GM23338 (cell line): Measurements from ENCODE around the gene NHEJ1. TPM values are rescaled to one million over a fixed set of nuclear protein-coding genes. Genes with fewer than 3 reads are reported as not detected.

Source experiments
- ATAC-seq: fragments of 200-7000 bp; cut with Tn5 transposase; 3 replicates; pipeline ENCODE4 v1.9.1; 2020
- DNase-seq: peaks from one replicate; pipeline ENCODE4 v3.0.0-alpha.2; 2015; ENCODE audit warnings: low spot score
- H2AFZ ChIP-seq: fragments of 200-600 bp; sonication (generic); 2 replicates; pipeline ENCODE4 v1.8.0; 2016; ENCODE audit warnings: antibody characterized with exemption, mild to moderate bottlenecking, moderate library complexity
- H3F3A ChIP-seq: fragments of 200-600 bp; sonication (generic); replicated peaks from 2 replicates; pipeline ENCODE4 v1.8.0; 2017; ENCODE audit warnings: antibody characterized with exemption, mixed run types, low read depth
- H3K27ac ChIP-seq: fragments of 200-600 bp; sonication (generic); 2 replicates; pipeline ENCODE4 v1.6.1; 2016; ENCODE audit warnings: low read depth
- H3K27me3 ChIP-seq: fragments of 200-600 bp; sonication (generic); 2 replicates; pipeline ENCODE4 v1.8.0; 2016; ENCODE audit warnings: mild to moderate bottlenecking, mixed run types, moderate library complexity; ENCODE audit not compliant: insufficient read depth
- H3K36me3 ChIP-seq: fragments of 200-600 bp; sonication (generic); 2 replicates; pipeline ENCODE4 v1.8.0; 2016; ENCODE audit warnings: mild to moderate bottlenecking; ENCODE audit not compliant: insufficient read depth
- H3K4me1 ChIP-seq: fragments of 200-600 bp; sonication (generic); 2 replicates; pipeline ENCODE4 v1.8.0; 2016; ENCODE audit warnings: mild to moderate bottlenecking, moderate library complexity; ENCODE audit not compliant: insufficient read depth
- H3K4me2 ChIP-seq: fragments of 200-600 bp; sonication (generic); 2 replicates; pipeline ENCODE4 v1.7.1; 2017; ENCODE audit warnings: mixed run types
- H3K4me3 ChIP-seq: fragments of 200-600 bp; sonication (generic); 2 replicates; pipeline ENCODE4 v1.6.1; 2016; ENCODE audit warnings: mixed run types
- H3K79me2 ChIP-seq: fragments of 200-600 bp; sonication (generic); replicated peaks from 2 replicates; pipeline ENCODE4 v1.8.0; 2017; ENCODE audit warnings: mild to moderate bottlenecking; ENCODE audit not compliant: insufficient read depth
- H3K9me2 ChIP-seq: fragments of 200-600 bp; sonication (generic); 2 replicates; pipeline ENCODE4 v1.8.0; 2017; ENCODE audit not compliant: insufficient read depth
- H4K20me1 ChIP-seq: fragments of 200-600 bp; sonication (generic); replicated peaks from 2 replicates; pipeline ENCODE4 v1.8.0; 2017; ENCODE audit warnings: mild to moderate bottlenecking; ENCODE audit not compliant: insufficient read depth
- H3K27ac Mint-ChIP-seq: 2 replicates; pipeline ENCODE4 v1.8.0; 2020; ENCODE audit warnings: inconsistent platforms, mild to moderate bottlenecking, moderate library complexity, mixed read lengths
- H3K27me3 Mint-ChIP-seq: 3 replicates; pipeline ENCODE4 v1.8.0; 2022; ENCODE audit warnings: low read depth, mild to moderate bottlenecking, moderate library complexity, mixed read lengths, inconsistent platforms; ENCODE audit not compliant: insufficient read depth, poor library complexity
- H3K36me3 Mint-ChIP-seq: 3 replicates; pipeline ENCODE4 v1.8.0; 2021; ENCODE audit warnings: low read depth, mild to moderate bottlenecking, inconsistent platforms, moderate library complexity, mixed read lengths
- H3K4me1 Mint-ChIP-seq: 3 replicates; pipeline ENCODE4 v1.8.0; 2020; ENCODE audit warnings: mild to moderate bottlenecking, inconsistent platforms, mixed read lengths
- H3K4me3 Mint-ChIP-seq: 3 replicates; pipeline ENCODE4 v1.8.0; 2021; ENCODE audit warnings: moderate library complexity, mild to moderate bottlenecking, inconsistent platforms, mixed read lengths
- H3K9me3 Mint-ChIP-seq: 3 replicates; pipeline ENCODE4 v1.8.0; 2020; ENCODE audit warnings: moderate library complexity, mild to moderate bottlenecking, inconsistent platforms, mixed read lengths
- CREB1 ChIP-seq: fragments of 250-450 bp; sonication (Bioruptor Pico); IDR thresholded peaks from 2 replicates; pipeline ENCODE4 v1.5.0; 2020; ENCODE audit warnings: low read depth, mild to moderate bottlenecking, moderate library complexity
- CTCF ChIP-seq, 2 experiments: fragments of 200-600 bp in 1 of 2; sonication (generic) in 1 of 2; conservative IDR thresholded peaks; 2 replicates each; pipeline versions ENCODE4 v1.5.1 to v1.6.1; 2016 to 2017; ENCODE audit warnings: antibody characterized with exemption in 2 of 2, low read depth in 2 of 2, mild to moderate bottlenecking in 2 of 2, moderate library complexity in 1 of 2
- ETS1 ChIP-seq: IDR thresholded peaks from 2 replicates; pipeline ENCODE4 v1.6.1; 2016; ENCODE audit warnings: antibody characterized with exemption
- EZH2 ChIP-seq: fragments of 200-600 bp; sonication (generic); IDR thresholded peaks from one replicate; pipeline ENCODE4 v1.8.0; 2017; ENCODE audit warnings: antibody characterized with exemption, mild to moderate bottlenecking, low read depth; ENCODE audit not compliant: unreplicated experiment
- EZH2phosphoT487 ChIP-seq: fragments of 200-600 bp; sonication (generic); IDR thresholded peaks from one replicate; pipeline ENCODE4 v1.8.1; 2018; ENCODE audit warnings: antibody characterized with exemption; ENCODE audit not compliant: unreplicated experiment
- JUNB ChIP-seq: IDR thresholded peaks from one replicate; pipeline ENCODE4 v1.6.1; 2016; ENCODE audit warnings: antibody characterized with exemption; ENCODE audit not compliant: unreplicated experiment
- NANOG ChIP-seq: IDR thresholded peaks from 2 replicates; pipeline ENCODE4 v1.6.1; 2016; ENCODE audit warnings: antibody characterized with exemption, borderline replicate concordance
- POLR2AphosphoS5 ChIP-seq: IDR thresholded peaks from 2 replicates; pipeline ENCODE4 v1.6.1; 2016; ENCODE audit warnings: antibody characterized with exemption, low read depth
- REST ChIP-seq: IDR thresholded peaks from one replicate; pipeline ENCODE4 v1.6.1; 2018; ENCODE audit warnings: antibody characterized with exemption; ENCODE audit not compliant: unreplicated experiment
- STAT1 ChIP-seq: IDR thresholded peaks from one replicate; pipeline ENCODE4 v1.6.1; 2016; ENCODE audit warnings: antibody characterized with exemption; ENCODE audit not compliant: unreplicated experiment
- ZNF114 ChIP-seq: fragments of 250-450 bp; sonication (Bioruptor Pico); IDR thresholded peaks from 2 replicates; pipeline ENCODE4 v1.5.0; 2020; ENCODE audit warnings: mild to moderate bottlenecking, moderate library complexity
- ZNF331 ChIP-seq: fragments of 250-450 bp; sonication (Bioruptor Pico); IDR thresholded peaks from 2 replicates; pipeline ENCODE4 v1.5.0; 2020; ENCODE audit warnings: low read depth, mild to moderate bottlenecking, moderate library complexity
- polyA plus RNA-seq: library from polyadenylated mRNA; unstranded; fragments of >200 nt; fragmentation: Nextera tagmentation; extraction: Ambion mirVana; gene quantifications from 2 replicates; pipeline ENCODE4 v1.2.1, GENCODE V29; 2016
- total RNA-seq: library from RNA; depleted of rRNA; stranded (reverse); fragments of >200 nt; shearing (Covaris generic); gene quantifications from 2 replicates; pipeline ENCODE4 v1.2.3, GENCODE V29; 2014

The NHEJ1 gene
- total and polyA plus RNA-seq, 2 experiments from 2014 or later = 19.6 to 30.6 TPM

GRCh38 chr2:219086196-219086595 lies 74.4 kb downstream of the NHEJ1 start (continued):
- TF ChIP-seq ETS1 (no peak), ZNF114 (CRISPR knock-in tag) (no peak), JUNB (no peak), REST (no peak), ZNF331 (CRISPR knock-in tag) (no peak), CREB1 (no peak)

- Mint-ChIP-seq H3K36me3 (no peaks in the 10 kb centered on the region), H3K4me1 (peaks cover 16% of the 10 kb centered on the region), H3K9me3 (no peaks in the 10 kb centered on the region), H3K27me3 (peaks cover 5% of the 10 kb centered on the region), H3K27ac (no peak overlapping the region), H3K4me3 (no peak overlapping the region)
- no peaks in the 10 kb centered on the region for H3K79me2 ChIP-seq
- DNase-seq = no peak
- H3K36me3 ChIP-seq = no peaks in the 10 kb centered on the region
- H3F3A ChIP-seq = no peaks in the 10 kb centered on the region
- no peak for ATAC-seq
- H3K27me3 ChIP-seq = no peaks in the 10 kb centered on the region
- H3K4me2 ChIP-seq = no peak overlapping the region
- no peak overlapping the region for H3K4me3 ChIP-seq
- no peak overlapping the region for H3K27ac ChIP-seq
- no peak overlapping the region for H2AFZ ChIP-seq
- H3K4me1 ChIP-seq = peaks cover 10% of the 10 kb centered on the region
- no peaks in the 10 kb centered on the region for H3K9me2 ChIP-seq
- peaks cover 8% of the 10 kb centered on the region; the same call in 1 of the 2 replicates for H4K20me1 ChIP-seq
- TF ChIP-seq STAT1 (no peak), ZNF114 (CRISPR knock-in tag) (no peak), ZNF331 (CRISPR knock-in tag) (no peak), CTCF (conservative IDR thresholded peaks at IDR 0.05; ENCODE audit: low read depth in 2 of 2) (no peak), REST (no peak), CREB1 (no peak), EZH2 (no peak), ETS1 (no peak), NANOG (no peak), EZH2phosphoT487 (no peak), JUNB (no peak), POLR2AphosphoS5 (no peak)
Measured at GRCh38 chr2:219084791-219085190, 75.8 kb downstream of the NHEJ1 start.
